ENCODE data around the gene CELA2A. TPM values are rescaled to one million over a fixed set of nuclear protein-coding genes. Genes with fewer than 3 reads are reported as not detected.
"Not testable (repeated sequence)": the region's sequence is repeated elsewhere in the genome, so short reads cannot be mapped to it uniquely, and the experiment has no call there.

CELA2A gene
- total RNA-seq, 2 experiments from 2014 or later: not detected

DNA sequence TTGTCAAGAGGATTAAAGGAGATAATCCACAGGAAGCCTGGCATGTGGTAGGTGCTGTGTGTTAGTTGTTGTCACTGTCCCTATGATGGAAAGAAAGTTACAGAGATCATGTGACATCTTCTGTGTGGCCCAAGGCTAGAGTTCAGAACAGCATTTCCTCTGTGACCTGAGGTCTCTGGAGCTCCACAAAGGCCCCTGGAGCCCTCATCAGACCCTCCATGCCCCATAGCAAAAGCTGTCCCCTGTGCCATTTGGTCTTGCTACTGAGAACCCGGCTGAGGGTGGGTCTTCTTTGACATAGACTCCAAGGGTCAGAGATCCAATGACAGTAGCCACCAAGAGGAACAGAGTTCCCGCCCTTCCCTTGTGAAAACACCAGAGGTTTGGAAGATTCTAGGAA, 27.4 kb downstream of the CELA2A start:
- Histone ChIP-seq H3K4me3 (ENCODE audit: low read length) (no peak overlapping the region), H3K4me1 (ENCODE audit: insufficient read depth, low read length) (no peaks in the 10 kb centered on the region), H3K36me3 (ENCODE audit: insufficient read depth, low read length) (no peaks in the 10 kb centered on the region), H3K27ac (ENCODE audit: low read depth in 1 of 2, low read length in 2 of 2) (no peak overlapping the region), H3K9me3 (ENCODE audit: control insufficient read depth in 1 of 2, insufficient read depth in 1 of 2, low read length in 2 of 2) (no peaks in the 10 kb centered on the region), H3K27me3 (ENCODE audit: control insufficient read depth in 1 of 2, insufficient read depth in 2 of 2, low read length in 2 of 2) (no peaks in the 10 kb centered on the region)
- Mint-ChIP-seq H3K9me3 (no peaks in the 10 kb centered on the region), H3K27ac (no peak overlapping the region), H3K36me3 (ENCODE audit: low read depth) (peaks cover 4% of the 10 kb centered on the region), H3K27me3 (no peaks in the 10 kb centered on the region), H3K4me1 (ENCODE audit: low read depth) (no peaks in the 10 kb centered on the region), H3K4me3 (no peak overlapping the region)
- TF ChIP-seq, protein P1, sequence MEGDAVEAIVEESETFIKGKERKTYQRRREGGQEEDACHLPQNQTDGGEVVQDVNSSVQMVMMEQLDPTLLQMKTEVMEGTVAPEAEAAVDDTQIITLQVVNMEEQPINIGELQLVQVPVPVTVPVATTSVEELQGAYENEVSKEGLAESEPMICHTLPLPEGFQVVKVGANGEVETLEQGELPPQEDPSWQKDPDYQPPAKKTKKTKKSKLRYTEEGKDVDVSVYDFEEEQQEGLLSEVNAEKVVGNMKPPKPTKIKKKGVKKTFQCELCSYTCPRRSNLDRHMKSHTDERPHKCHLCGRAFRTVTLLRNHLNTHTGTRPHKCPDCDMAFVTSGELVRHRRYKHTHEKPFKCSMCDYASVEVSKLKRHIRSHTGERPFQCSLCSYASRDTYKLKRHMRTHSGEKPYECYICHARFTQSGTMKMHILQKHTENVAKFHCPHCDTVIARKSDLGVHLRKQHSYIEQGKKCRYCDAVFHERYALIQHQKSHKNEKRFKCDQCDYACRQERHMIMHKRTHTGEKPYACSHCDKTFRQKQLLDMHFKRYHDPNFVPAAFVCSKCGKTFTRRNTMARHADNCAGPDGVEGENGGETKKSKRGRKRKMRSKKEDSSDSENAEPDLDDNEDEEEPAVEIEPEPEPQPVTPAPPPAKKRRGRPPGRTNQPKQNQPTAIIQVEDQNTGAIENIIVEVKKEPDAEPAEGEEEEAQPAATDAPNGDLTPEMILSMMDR (IDR thresholded peaks at IDR 0.05): no peak
- POLR2A ChIA-PET: no interaction called here
- ATAC-seq (ENCODE audit: poor library complexity) (no peak), DNase-seq (no peak)
- CTCF ChIA-PET: no interaction called here
- intact Hi-C loops (cut with DNase I, micrococcal nuclease): no loop called here

DNA sequence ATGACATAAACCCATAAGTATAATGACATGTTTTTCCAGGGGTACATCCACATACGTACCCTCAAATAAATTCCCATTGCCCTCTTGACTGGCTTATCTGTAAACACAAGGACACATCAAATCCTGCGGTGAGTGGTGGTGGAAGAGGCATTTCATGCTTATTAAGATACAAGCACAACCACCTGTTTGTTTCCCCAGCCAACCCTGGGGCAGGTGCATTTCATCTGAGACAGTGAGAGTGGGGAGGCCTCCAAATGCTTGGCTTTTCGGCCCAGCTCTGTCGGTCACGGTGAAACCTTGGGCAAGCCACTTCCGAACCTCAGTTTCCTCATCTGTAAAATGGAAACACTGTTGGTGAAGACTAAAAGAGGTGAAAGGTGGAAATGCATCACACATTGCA, 27.9 kb downstream of the CELA2A start:
- H3K4me1 ChIP-seq (ENCODE audit: insufficient read depth, low read length); H3K4me3 ChIP-seq (ENCODE audit: low read length); CTCF ChIA-PET; H3K27ac ChIP-seq (ENCODE audit: low read depth in 1 of 2, low read length in 2 of 2); H3K36me3 ChIP-seq (ENCODE audit: insufficient read depth, low read length); H3K4me3 Mint-ChIP-seq; H3K27ac Mint-ChIP-seq; POLR2A ChIA-PET; H3K9me3 ChIP-seq (ENCODE audit: control insufficient read depth in 1 of 2, insufficient read depth in 1 of 2, low read length in 2 of 2); H3K36me3 Mint-ChIP-seq (ENCODE audit: low read depth); H3K27me3 ChIP-seq (ENCODE audit: control insufficient read depth in 1 of 2, insufficient read depth in 2 of 2, low read length in 2 of 2); H3K9me3 Mint-ChIP-seq; H3K4me1 Mint-ChIP-seq (ENCODE audit: low read depth); H3K27me3 Mint-ChIP-seq; ATAC-seq (ENCODE audit: poor library complexity); DNase-seq; intact Hi-C loops (cut with DNase I, micrococcal nuclease): not testable (repeated sequence)

- Histone ChIP-seq H3K4me1 (ENCODE audit: insufficient read depth, low read length) (no peaks in the 10 kb centered on the region), H3K27ac (ENCODE audit: low read depth in 1 of 2, low read length in 2 of 2) (no peak overlapping the region), H3K27me3 (ENCODE audit: control insufficient read depth in 1 of 2, insufficient read depth in 2 of 2, low read length in 2 of 2) (no peaks in the 10 kb centered on the region), H3K4me3 (ENCODE audit: low read length) (no peak overlapping the region), H3K36me3 (ENCODE audit: insufficient read depth, low read length) (no peaks in the 10 kb centered on the region), H3K9me3 (ENCODE audit: control insufficient read depth in 1 of 2, insufficient read depth in 1 of 2, low read length in 2 of 2) (no peaks in the 10 kb centered on the region)
- intact Hi-C loops (cut with DNase I, micrococcal nuclease): no loop called here
- no peak overlapping the region for H3K27ac Mint-ChIP-seq
- H3K4me1 Mint-ChIP-seq (ENCODE audit: low read depth): no peaks in the 10 kb centered on the region
- ChIA-PET CTCF (no interaction called here), POLR2A (no interaction called here)
- TF ChIP-seq, protein P1 (IDR thresholded peaks at IDR 0.05): no peak
- no peaks in the 10 kb centered on the region for H3K9me3 Mint-ChIP-seq
- H3K36me3 Mint-ChIP-seq (ENCODE audit: low read depth): peaks cover 16% of the 10 kb centered on the region
- no peaks in the 10 kb centered on the region for H3K27me3 Mint-ChIP-seq
- DNase-seq (no peak), ATAC-seq (ENCODE audit: poor library complexity) (no peak)
- H3K4me3 Mint-ChIP-seq: no peak overlapping the region
Observed at GRCh38 chr1:15485636-15486035, 29.1 kb downstream of the CELA2A start.

GRCh38 chr1:15486844-15487610, 30.5 kb downstream of the CELA2A start:
- H3K4me1 ChIP-seq (ENCODE audit: insufficient read depth, low read length); H3K27me3 Mint-ChIP-seq; H3K27ac Mint-ChIP-seq; H3K27ac ChIP-seq (ENCODE audit: low read depth in 1 of 2, low read length in 2 of 2); H3K27me3 ChIP-seq (ENCODE audit: control insufficient read depth in 1 of 2, insufficient read depth in 2 of 2, low read length in 2 of 2); H3K9me3 Mint-ChIP-seq; H3K4me1 Mint-ChIP-seq (ENCODE audit: low read depth); H3K36me3 ChIP-seq (ENCODE audit: insufficient read depth, low read length); ATAC-seq (ENCODE audit: poor library complexity); POLR2A ChIA-PET; H3K9me3 ChIP-seq (ENCODE audit: control insufficient read depth in 1 of 2, insufficient read depth in 1 of 2, low read length in 2 of 2); DNase-seq; intact Hi-C loops (cut with DNase I, micrococcal nuclease); CTCF ChIA-PET; H3K4me3 Mint-ChIP-seq; H3K4me3 ChIP-seq (ENCODE audit: low read length): not testable (repeated sequence)
- H3K36me3 Mint-ChIP-seq (ENCODE audit: low read depth): peaks cover 29% of the 10 kb centered on the region

All from CD4-positive, alpha-beta T cell (primary cell).